ENCODE measurements around the gene EIF4G1.

DNA sequence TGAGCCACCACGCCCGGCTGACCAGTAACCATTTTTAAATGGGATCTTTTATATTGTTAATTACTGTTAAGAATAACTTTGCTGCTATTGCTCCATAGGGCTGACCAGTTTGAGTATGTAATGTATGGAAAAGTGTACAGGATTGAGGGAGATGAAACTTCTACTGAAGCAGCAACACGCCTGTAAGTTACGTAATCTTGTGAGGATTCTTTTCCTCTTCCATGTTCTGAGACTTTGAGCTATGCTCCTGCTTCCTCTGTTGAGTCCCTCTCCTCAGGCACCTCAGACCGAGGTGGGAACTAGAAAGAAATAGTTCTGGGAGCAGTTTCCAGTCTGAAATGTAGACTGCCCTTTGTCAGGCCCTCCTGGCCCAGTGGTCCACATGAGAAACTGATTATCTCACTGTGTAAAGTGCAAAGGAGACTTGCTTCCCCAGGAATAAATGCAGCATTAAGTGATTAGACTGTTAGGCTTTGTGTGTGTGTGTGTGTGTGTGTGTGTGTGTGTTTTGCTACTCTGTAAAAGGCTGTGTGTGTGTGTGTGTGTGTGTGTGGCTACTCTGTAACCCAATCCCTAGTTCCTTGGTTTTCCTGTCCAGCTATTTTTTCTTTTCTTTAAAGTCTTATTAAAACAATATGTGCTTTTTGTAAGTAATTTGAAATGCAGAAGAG lies 52.3 kb downstream of the EIF4G1 start:
- TF ChIP-seq, protein P1, sequence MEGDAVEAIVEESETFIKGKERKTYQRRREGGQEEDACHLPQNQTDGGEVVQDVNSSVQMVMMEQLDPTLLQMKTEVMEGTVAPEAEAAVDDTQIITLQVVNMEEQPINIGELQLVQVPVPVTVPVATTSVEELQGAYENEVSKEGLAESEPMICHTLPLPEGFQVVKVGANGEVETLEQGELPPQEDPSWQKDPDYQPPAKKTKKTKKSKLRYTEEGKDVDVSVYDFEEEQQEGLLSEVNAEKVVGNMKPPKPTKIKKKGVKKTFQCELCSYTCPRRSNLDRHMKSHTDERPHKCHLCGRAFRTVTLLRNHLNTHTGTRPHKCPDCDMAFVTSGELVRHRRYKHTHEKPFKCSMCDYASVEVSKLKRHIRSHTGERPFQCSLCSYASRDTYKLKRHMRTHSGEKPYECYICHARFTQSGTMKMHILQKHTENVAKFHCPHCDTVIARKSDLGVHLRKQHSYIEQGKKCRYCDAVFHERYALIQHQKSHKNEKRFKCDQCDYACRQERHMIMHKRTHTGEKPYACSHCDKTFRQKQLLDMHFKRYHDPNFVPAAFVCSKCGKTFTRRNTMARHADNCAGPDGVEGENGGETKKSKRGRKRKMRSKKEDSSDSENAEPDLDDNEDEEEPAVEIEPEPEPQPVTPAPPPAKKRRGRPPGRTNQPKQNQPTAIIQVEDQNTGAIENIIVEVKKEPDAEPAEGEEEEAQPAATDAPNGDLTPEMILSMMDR (IDR thresholded peaks at IDR 0.05), result no peak
- no peak for TF ChIP-seq POLR2AphosphoS5 (IDR thresholded peaks at IDR 0.05)
- no peak for TF ChIP-seq POLR2A (IDR thresholded peaks at IDR 0.05)
- no peak for TF ChIP-seq EP300 (IDR thresholded peaks at IDR 0.05)
